Frontal cortex (tissue), 4 donors: ENCODE measurements around the gene GRK2. TPM values are rescaled to one million over a fixed set of nuclear protein-coding genes. Genes with fewer than 3 reads are reported as not detected.
"Not testable (repeated sequence)": the region's sequence is repeated elsewhere in the genome, so short reads cannot be mapped to it uniquely, and the experiment has no call there.

ENCODE experiments used
- DNase-seq, 2 donors: peaks; one replicate each; pipeline ENCODE4 v3.0.0; 2012; ENCODE audit warnings: low spot score in 2 of 2
- FAIRE-seq: peaks from 2 replicates; lab custom pipeline; 2012; peaks lifted over from hg19 to GRCh38; lab: Jason Lieb, UNC
- total RNA-seq: library from RNA; depleted of rRNA; stranded (reverse); fragments of >200 nt; gene quantifications from one replicate; pipeline ENCODE4 v1.2.3, GENCODE V29; 2014
- donor health status: control.
- donor health status: control.
- donor health status: control.

The GRK2 gene
- total RNA-seq, 1 donor from 2014 or later, result 46.9 TPM

- FAIRE-seq, result no peak
- DNase-seq, result no peak
Observed at GRCh38 chr11:67308031-67308866, 42.0 kb downstream of the GRK2 start.

GRCh38 chr11:67309166-67309565, 42.9 kb downstream of the GRK2 start:
- FAIRE-seq (no peak), DNase-seq (no peak)

- DNase-seq (no peak), FAIRE-seq (no peak)
Observed at GRCh38 chr11:67309661-67310061, 43.4 kb downstream of the GRK2 start.

GRCh38 chr11:67310246-67311050, 44.2 kb downstream of the GRK2 start:
- FAIRE-seq (no peak), DNase-seq (no peak)

- FAIRE-seq, result no peak
- no peak for DNase-seq
Observed at GRCh38 chr11:67311051-67311555, 44.8 kb downstream of the GRK2 start.

- no peak for FAIRE-seq
- no peak for DNase-seq
Observed at GRCh38 chr11:67311556-67312082, 45.3 kb downstream of the GRK2 start.

GRCh38 chr11:67312187-67313021, 46.1 kb downstream of the GRK2 start:
- no peak for DNase-seq
- no peak for FAIRE-seq

- no peak for FAIRE-seq
- no peak for DNase-seq
Observed at GRCh38 chr11:67313125-67313890, 47.0 kb downstream of the GRK2 start.

GRCh38 chr11:67314218-67314617, 47.9 kb downstream of the GRK2 start:
- FAIRE-seq, result no peak
- no peak for DNase-seq

- DNase-seq (no peak), FAIRE-seq (no peak)
Observed at GRCh38 chr11:67315325-67315909, 49.1 kb downstream of the GRK2 start.

GRCh38 chr11:67316882-67317204, 50.6 kb downstream of the GRK2 start:
- FAIRE-seq (no peak), DNase-seq (no peak)

- FAIRE-seq, result no peak
- peak; percentile 98 to 99 for DNase-seq
Observed at GRCh38 chr11:67317205-67317887, 51.1 kb downstream of the GRK2 start.

GRCh38 chr11:67317888-67318555, 51.7 kb downstream of the GRK2 start:
- DNase-seq (no peak), FAIRE-seq (no peak)

GRCh38 chr11:67318876-67319275, 52.6 kb downstream of the GRK2 start:
- not testable (repeated sequence) for DNase-seq, FAIRE-seq

- FAIRE-seq (no peak), DNase-seq (no peak)
Observed at GRCh38 chr11:67320011-67320410, 53.7 kb downstream of the GRK2 start.

GRCh38 chr11:67320691-67321090, 54.4 kb downstream of the GRK2 start:
- FAIRE-seq (no peak), DNase-seq (no peak)

GRCh38 chr11:67321313-67321871, 55.1 kb downstream of the GRK2 start:
- DNase-seq (no peak), FAIRE-seq (no peak)
